Activated naive CD4-positive, alpha-beta T cell treated with anti-CD3 and anti-CD28 coated beads, Interleukin-2, amount 50 U/mL, for 72 hours (primary cell): Measurements from ENCODE around the gene ARHGAP28. TPM values are rescaled to one million over a fixed set of nuclear protein-coding genes. Genes with fewer than 3 reads are reported as not detected.

ENCODE experiments used
- ATAC-seq, 2 donors: fragments of 150-1000 bp; cut with Tn5 transposase; 2 replicates each; pipeline ENCODE4 v1.10.0; 2021; ENCODE audit warnings: mild to moderate bottlenecking in 2 of 2, moderate library complexity in 2 of 2
- DNase-seq, 2 donors: peaks; one replicate each; pipeline ENCODE4 v3.0.0; 2021 to 2022; ENCODE audit warnings: low spot score in 2 of 2
- H3K27ac Mint-ChIP-seq, 2 donors: one replicate each; pipeline ENCODE4 v1.8.0; 2022; ENCODE audit warnings: mild to moderate bottlenecking in 2 of 2, mixed read lengths in 2 of 2
- H3K36me3 Mint-ChIP-seq, 2 donors: one replicate each; pipeline ENCODE4 v1.8.0; 2022; ENCODE audit warnings: mixed read lengths in 2 of 2
- H3K9me3 Mint-ChIP-seq, 2 donors: one replicate each; pipeline ENCODE4 v1.8.0; 2022; ENCODE audit warnings: mixed read lengths in 2 of 2
- total RNA-seq, 2 donors: library from RNA; stranded (reverse); gene quantifications; one replicate each; pipeline ENCODE4 v1.2.3, GENCODE V29; 2022

The ARHGAP28 gene, protein sequence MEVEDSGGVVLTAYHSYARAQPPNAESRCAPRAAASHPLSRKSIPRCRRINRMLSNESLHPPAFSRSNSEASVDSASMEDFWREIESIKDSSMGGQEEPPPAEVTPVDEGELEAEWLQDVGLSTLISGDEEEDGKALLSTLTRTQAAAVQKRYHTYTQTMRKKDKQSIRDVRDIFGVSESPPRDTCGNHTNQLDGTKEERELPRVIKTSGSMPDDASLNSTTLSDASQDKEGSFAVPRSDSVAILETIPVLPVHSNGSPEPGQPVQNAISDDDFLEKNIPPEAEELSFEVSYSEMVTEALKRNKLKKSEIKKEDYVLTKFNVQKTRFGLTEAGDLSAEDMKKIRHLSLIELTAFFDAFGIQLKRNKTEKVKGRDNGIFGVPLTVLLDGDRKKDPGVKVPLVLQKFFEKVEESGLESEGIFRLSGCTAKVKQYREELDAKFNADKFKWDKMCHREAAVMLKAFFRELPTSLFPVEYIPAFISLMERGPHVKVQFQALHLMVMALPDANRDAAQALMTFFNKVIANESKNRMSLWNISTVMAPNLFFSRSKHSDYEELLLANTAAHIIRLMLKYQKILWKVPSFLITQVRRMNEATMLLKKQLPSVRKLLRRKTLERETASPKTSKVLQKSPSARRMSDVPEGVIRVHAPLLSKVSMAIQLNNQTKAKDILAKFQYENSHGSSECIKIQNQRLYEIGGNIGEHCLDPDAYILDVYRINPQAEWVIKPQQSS
- not detected for total RNA-seq

DNA sequence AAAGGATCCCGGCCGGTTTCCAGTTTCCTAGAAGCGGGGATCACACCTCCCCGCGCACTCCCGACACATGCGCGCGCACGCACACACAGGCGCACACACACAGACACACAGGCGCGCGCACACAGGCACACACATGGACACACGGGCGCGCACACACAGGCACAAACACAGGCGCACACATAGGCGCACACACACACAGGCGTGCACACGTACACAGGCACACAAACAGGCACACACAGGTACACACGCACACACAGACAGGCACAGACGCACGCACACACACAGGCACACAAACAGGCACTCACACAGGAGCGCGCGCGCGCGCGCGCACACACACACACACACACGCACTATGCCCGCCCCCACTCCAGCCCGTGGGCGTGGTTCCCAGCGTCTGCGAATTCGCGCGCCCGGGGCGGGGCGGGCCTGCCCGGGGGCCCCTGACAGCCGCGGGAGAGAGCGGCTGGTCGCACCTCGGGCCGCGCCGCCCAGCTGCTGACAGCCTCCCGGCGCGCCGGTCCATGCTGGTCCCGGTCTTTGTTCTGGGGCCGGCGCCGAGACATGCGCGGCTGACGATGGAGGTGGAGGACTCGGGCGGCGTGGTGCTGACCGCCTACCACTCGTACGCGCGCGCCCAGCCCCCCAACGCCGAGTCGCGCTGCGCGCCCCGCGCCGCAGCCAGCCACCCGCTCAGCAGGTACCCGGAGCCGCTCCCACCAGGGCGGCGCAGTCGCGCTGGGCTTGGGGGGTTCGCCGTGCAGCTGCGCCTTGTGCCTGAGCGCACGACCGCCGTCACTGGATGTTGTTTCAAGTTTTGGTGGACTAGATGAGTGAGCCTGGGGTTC lies at the start of gene ARHGAP28:
Gene ARHGAP28, plus strand, starts transcription at position 470 of the 845 bp plus-strand sequence. Its CDS starts 106 bp downstream, at position 576.
- H3K9me3 Mint-ChIP-seq, result peaks cover 0 to 6% of the 10 kb centered on the region in 2 donors

DNA sequence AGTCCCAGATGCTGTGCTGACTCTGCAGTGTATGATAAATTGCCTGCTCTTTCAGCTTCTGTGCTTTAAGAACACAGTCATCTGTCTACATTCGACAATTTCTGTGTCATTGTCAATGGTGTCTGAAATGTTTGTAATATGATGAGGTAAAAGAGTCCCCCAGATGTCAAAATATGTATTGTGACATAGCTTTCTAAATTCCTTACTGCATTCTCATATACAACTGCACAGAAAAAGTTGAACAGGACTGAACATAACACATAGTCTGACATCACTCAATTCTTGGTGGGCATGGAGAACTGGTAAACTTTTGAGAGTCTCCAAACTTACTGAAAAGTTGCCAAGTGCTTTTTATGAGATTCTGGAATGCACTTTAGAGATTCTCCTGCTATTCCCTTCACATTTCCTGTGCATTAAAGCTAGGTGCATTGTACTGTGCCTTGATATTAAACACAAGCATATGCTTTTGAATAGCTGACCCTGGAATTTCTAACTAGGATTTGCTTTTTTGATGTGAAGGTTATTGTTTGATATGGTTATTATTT lies 48.1 kb upstream of the ARHGAP28 start:
- peaks cover 0 to 5% of the 10 kb centered on the region in 2 donors for H3K36me3 Mint-ChIP-seq
- H3K27ac Mint-ChIP-seq, result no peak overlapping the region
- H3K9me3 Mint-ChIP-seq, result peaks cover 6 to 8% of the 10 kb centered on the region in 2 donors
- no peak for DNase-seq
- ATAC-seq, result no peak

More for the DNA sequence above, at the start of gene ARHGAP28:
- DNase-seq (peak in 1 of 2 donors; percentile 15), ATAC-seq (peak in 1 of 2 donors; percentile 84)
- H3K27ac Mint-ChIP-seq, result no peak within 1 kb of the TSS
- H3K36me3 Mint-ChIP-seq, result peaks cover 0 to 5% of the 10 kb centered on the region in 2 donors

DNA sequence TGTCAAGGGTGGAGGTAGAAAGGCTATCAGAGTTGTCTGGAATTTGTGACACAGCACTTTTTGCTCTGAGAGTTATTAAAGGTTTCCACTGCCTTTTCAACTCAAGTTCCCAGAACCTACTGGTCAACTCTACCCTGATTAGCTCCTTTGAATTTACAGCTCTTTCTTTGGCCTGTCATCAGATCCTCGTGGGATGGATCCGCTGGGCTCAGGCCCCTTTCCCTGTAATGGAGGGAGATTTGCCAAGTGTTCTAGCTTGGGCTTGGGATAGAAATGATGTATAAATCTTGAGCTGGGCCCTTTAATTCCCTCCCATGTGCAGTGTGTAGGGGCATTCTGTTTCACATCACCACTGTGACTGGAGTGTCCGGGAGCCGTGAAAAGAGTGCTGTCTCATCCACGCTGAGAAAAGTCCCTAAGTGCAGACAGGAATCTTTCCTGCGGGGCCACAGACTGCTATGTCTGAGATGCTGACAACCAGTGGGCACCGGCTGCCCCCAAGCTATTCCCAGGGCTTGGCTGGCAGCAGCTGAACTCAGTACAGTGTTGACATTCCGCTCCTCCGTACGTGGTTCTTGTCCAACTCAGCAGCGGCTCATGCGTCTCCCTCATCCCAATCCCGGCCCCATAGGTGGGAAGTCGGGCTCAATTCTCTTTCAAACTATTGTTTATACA lies 46.9 kb upstream of the ARHGAP28 start:
- DNase-seq, result no peak
- ATAC-seq, result no peak
- Mint-ChIP-seq H3K27ac (no peak overlapping the region), H3K9me3 (peaks cover 13 to 15% of the 10 kb centered on the region in 2 donors), H3K36me3 (peaks cover 0 to 5% of the 10 kb centered on the region in 2 donors)

DNA sequence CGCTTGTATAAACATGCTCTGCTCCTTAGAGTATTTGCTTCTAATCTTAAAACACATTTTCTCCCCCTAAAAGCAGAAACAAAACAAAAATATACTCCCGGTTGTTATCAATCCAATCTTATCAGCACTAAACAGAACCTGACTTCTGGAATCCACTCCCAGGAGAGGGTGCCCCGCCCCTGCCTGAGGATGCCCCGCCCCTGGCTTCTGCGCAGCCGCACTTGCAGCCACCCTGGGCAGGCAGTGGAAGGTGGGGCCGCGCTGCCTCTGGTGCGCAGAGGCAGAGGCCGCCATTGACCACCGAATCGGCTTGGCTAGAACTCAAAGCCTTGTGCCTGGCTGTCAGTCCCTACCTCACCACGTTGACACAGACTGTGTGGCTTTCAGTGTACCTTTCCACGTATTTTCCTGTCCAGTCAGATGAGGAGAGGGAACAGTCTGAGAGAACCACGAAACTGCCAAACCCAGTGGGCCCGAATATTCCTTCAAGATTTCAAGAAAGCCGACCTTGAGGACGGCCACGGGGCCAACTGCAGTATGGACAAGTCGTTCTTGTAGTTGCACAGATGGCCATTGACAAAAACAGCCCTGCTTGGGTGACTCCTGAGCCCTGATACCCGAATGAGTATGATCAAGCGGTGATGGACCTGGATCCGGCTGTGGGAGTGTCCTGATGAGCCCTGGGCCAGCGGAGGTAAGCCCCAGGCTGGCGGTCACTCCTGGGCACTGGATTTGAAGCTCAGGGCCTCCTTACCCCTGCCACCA lies 46.2 kb upstream of the ARHGAP28 start:
- ATAC-seq (no peak), DNase-seq (no peak)
- H3K36me3 Mint-ChIP-seq, result peaks cover 0 to 5% of the 10 kb centered on the region in 2 donors
- peaks cover 13 to 15% of the 10 kb centered on the region in 2 donors for H3K9me3 Mint-ChIP-seq
- H3K27ac Mint-ChIP-seq, result no peak overlapping the region

DNA sequence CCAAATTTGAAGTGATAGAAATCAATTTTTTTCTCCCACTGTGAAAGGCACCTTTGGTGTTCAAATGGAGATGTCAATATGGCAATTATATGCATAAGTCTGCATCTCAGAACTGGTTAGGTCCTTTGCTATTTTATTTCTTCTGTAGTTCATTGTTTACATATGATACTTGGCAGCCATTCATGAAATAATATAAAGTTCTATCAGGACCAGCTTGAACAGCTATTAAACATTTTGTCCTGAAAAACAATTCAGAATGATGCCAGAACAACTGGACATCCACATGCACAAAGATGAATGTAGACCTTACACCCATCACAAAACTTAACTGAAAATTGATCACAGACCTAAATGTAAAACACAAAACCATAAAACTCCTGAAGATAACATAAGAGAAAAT lies 41.8 kb upstream of the ARHGAP28 start:
- Mint-ChIP-seq H3K9me3 (peaks cover 15 to 19% of the 10 kb centered on the region in 2 donors), H3K36me3 (peaks cover 0 to 5% of the 10 kb centered on the region in 2 donors), H3K27ac (no peak overlapping the region)
- ATAC-seq (no peak), DNase-seq (no peak)

DNA sequence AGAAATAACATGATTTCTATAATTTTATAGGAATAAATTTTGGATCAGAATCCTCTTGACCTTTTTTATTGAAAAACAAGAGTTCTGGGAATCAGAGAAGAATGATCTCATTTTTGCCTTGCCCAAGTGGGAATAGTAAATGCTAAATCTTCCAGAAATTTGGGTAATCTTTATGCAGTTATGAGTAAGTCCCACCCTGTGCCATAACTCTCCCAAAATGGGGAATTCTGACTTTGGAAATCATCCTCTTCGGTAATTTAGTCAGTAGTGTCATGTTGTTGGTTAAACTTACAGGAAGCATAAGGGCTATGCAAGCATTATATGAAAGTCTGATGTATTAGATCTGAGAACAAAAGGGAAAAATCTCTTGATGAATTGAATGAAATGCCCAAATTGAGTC lies 20.6 kb upstream of the ARHGAP28 start:
- ATAC-seq, result no peak
- no peak for DNase-seq
- Mint-ChIP-seq H3K27ac (no peak overlapping the region), H3K9me3 (peaks cover 7 to 16% of the 10 kb centered on the region in 2 donors), H3K36me3 (no peaks in the 10 kb centered on the region)

DNA sequence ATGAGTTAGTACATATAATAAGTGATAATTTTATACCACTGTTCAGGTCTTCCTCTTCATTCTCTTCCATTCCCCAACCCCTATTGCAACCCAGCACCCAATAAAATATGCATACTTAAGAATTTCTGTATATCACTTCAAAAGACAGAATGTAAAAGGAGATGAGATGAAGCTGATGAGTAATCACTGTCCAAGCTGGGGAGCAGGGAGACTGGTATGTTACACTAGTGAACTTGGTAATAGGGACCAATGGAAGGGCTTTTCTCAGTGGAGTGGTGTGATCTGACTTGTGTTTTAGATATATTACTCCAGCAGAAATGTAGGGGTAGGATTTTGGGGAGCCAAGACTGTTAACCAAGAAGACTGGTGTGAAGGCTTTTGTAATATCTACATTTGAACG lies 18.0 kb upstream of the ARHGAP28 start:
- Mint-ChIP-seq H3K9me3 (peaks cover 6 to 13% of the 10 kb centered on the region in 2 donors), H3K27ac (no peak overlapping the region), H3K36me3 (no peaks in the 10 kb centered on the region)
- DNase-seq (no peak), ATAC-seq (no peak)

DNA sequence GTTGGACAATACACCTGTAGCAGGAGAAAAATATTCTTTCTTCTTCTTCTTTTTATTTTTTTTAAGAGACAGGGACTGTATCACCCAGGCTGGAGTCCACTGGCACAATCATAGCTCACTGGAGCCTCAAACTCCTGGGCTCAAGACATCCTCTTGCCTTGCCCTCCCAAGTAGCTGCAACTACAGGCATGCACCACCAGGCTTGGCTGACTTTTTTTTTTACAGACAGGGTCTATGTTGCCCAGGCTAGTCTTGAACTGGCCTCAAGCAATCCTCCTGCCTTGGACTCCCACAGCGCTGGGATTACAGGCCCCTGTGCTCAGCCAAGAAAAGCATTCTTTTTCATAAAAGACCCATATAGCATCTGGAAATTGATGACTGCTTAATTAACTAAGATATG lies 17.1 kb upstream of the ARHGAP28 start:
- ATAC-seq, result no peak
- Mint-ChIP-seq H3K36me3 (no peaks in the 10 kb centered on the region), H3K9me3 (peaks cover 0 to 8% of the 10 kb centered on the region in 2 donors), H3K27ac (no peak overlapping the region)
- DNase-seq, result no peak

DNA sequence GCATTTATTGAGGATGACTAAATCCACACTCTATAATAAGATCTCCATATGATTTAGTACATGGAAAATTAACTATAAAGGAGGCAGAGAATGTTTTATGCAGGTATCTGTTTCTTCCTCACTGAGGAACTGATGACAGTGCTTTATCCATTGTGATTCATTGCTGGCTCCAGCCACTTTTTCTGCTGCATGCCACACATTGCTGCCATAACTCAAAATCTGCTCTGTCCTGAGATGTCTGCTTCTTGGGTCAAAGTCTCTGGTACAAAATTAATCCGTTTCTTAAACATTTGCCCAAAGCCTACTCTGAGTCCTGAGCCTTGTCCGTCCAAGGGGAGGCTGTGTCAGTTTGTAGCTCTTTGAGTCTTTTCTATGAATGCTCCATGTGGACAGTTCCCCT lies 15.5 kb upstream of the ARHGAP28 start:
- Mint-ChIP-seq H3K9me3 (peaks cover 4% of the 10 kb centered on the region in 2 donors), H3K27ac (no peak overlapping the region), H3K36me3 (no peaks in the 10 kb centered on the region)
- ATAC-seq (no peak), DNase-seq (no peak)

DNA sequence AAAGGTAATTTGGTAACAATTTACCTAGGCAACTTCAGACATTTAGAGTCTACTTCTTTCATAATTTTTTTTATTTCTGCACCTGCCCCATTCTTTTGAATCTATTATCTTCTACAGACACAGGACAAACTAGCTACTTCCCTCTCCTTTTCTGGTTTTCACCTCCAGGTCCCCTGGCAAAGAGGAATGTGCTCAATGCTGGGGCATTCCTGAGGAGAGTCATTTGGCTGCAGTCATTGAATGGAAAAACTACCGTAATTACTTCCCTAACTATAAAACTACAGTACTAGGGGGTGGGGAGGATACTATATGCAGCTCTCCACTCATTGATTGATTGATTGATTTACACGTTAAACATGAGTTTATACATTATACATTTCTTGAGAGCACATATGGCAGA lies 11.2 kb upstream of the ARHGAP28 start:
- DNase-seq (no peak), ATAC-seq (no peak)
- Mint-ChIP-seq H3K27ac (no peak overlapping the region), H3K36me3 (no peaks in the 10 kb centered on the region), H3K9me3 (peaks cover 8 to 12% of the 10 kb centered on the region in 2 donors)

DNA sequence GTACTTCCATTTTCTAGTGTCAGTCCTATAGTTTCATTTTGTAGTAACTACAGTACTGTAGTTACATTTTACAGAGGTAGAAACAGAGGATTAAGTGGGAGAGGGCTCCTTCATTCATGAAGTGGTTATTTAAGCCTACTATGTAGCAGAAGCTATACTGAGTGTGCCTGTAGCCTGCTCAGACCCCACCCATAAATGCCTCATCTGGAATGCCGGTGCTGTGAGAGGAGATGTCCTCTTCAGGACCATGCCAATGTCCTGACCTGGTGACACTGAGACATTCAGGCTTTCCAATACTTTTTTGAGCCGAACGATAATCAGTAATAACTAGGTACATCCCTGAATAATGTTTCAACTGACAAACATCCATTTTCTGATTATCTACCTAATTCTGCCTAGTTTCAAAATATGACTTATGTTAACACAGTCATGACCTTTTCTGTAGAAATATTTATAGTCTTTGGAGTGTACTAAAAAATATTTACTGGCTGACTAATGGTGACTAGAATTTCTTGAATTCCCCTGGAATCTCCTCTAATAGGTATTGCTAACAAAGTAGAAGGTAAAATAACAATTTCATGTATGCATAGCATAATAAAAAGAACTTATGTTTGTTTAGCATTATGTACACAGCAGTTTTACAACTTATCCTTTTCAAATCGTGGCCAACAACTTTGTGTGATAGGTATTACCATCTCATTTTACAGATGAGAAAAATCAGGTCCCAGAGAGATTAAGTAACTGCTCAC lies 10.2 kb upstream of the ARHGAP28 start:
- Mint-ChIP-seq H3K36me3 (no peaks in the 10 kb centered on the region), H3K27ac (no peak overlapping the region), H3K9me3 (peaks cover 8 to 12% of the 10 kb centered on the region in 2 donors)
- ATAC-seq (no peak), DNase-seq (no peak)

DNA sequence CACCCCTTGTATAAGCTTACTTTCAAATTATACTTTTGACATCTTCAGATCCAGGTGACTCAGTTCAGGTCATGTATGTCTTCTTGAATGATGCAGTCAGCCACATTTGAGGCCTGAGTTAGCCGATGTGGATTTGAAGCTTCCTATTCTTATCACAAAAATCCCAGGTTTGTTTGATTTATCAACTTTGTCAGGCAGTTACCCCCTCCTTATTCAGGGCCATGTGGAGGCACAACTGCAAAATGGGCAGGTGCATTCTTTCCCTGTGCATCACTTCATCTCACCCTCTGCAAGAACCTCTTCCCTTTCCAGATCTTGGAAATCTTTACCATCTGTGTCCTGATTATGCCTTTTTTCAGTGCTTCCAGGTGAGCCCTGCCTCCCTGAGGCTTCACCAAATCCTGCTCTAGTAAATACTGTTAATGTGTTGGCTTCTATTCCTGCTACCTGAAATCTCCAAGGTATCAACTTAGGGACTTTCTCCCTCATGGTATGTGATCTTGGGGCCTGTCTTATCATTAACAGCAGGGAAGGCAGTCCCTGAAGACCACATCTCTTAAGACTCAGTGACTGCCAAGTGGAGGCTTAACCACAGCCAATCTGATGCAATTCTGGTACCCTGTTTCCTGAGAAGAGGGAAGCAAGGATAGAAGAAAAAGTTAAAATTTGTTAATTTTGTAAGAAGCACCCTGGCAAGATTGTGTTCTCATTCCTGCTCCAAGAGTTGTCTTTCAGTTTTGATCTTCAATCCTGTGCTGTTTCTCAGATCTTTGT lies 9.4 kb upstream of the ARHGAP28 start:
- Mint-ChIP-seq H3K9me3 (peaks cover 8 to 12% of the 10 kb centered on the region in 2 donors), H3K27ac (no peak overlapping the region), H3K36me3 (no peaks in the 10 kb centered on the region)
- ATAC-seq (no peak), DNase-seq (no peak)

DNA sequence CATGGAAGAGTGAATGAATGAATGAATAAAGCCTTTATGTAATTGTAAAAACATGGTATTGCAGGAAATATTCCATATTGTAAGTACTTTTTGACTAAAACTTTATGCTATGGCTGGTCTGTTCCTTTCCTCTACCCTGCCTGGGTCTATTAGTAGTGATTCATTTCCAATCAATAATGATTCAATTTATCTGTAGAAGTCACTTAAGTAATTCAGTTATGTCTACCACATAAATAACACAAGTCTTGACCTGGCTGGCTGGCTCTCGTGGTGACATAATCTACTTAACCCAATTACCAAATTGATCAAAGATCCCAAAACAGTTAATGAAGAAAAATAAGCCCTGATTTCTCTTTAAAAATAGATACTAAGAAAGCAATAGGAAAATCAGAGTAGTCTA lies 7.8 kb upstream of the ARHGAP28 start:
- DNase-seq (no peak), ATAC-seq (no peak)
- H3K27ac Mint-ChIP-seq, result no peak overlapping the region
- H3K36me3 Mint-ChIP-seq, result no peaks in the 10 kb centered on the region
- peaks cover 8 to 15% of the 10 kb centered on the region in 2 donors for H3K9me3 Mint-ChIP-seq

DNA sequence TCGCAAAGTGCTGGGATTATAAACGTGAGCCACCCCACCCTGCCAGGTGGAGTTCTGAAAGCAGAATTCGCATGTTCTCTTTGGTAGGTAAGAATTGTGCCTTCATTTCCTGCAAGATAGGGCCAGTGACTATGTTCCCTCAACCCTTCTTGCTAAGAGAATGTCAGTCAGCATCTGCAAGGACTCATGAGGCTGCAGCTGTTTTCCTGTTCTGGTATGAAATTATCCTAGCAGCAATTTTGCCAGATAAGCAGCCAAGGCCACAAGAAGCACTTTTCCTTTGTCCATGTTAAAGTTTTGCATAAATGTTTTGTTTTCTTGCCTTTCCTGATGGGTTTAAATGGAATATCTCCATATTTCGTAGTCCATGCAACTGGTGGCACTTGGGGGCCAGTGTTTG lies 6.8 kb upstream of the ARHGAP28 start:
- H3K36me3 Mint-ChIP-seq, result no peaks in the 10 kb centered on the region
- DNase-seq (no peak), ATAC-seq (no peak)
- no peak overlapping the region for H3K27ac Mint-ChIP-seq
- H3K9me3 Mint-ChIP-seq, result peaks cover 8 to 18% of the 10 kb centered on the region in 2 donors
